Measurements from ENCODE around the gene SPRR4.
"Not testable (repeated sequence)": the region's sequence is repeated elsewhere in the genome, so short reads cannot be mapped to it uniquely, and the experiment has no call there.

GRCh38 chr1:153011235-153011758, 40.8 kb downstream of the SPRR4 start:
- not testable (repeated sequence) for TF ChIP-seq POLR2A (IDR thresholded peaks at IDR 0.05; ENCODE audit: low read length); GATA1 (IDR thresholded peaks at IDR 0.05; ENCODE audit: low read depth, low read length)
